Thoracic aorta (tissue), 2 donors: ENCODE measurements around the gene NPRL2. TPM values are rescaled to one million over a fixed set of nuclear protein-coding genes. Genes with fewer than 3 reads are reported as not detected.

ENCODE experiments used
- ATAC-seq: fragments of 150-250 bp; one replicate; pipeline ENCODE4 v1.8.0; 2017; ENCODE audit warnings: low read depth; ENCODE audit not compliant: insufficient number of reproducible peaks, low FRiP score
- DNase-seq: peaks from one replicate; pipeline ENCODE4 v3.0.0-alpha.2; 2020; ENCODE audit warnings: low spot score
- H3K27ac ChIP-seq, 2 donors: fragments of 200-600 bp; sonication (generic); 1 replicate in 1 of 2; 2 replicates in 1 of 2; pipeline ENCODE4 v1.5.1; 2016; ENCODE audit warnings: mild to moderate bottlenecking in 2 of 2, moderate library complexity in 2 of 2
- H3K27me3 ChIP-seq: fragments of 200-600 bp; sonication (generic); replicated peaks from 2 replicates; pipeline ENCODE4 v1.6.0; 2016; ENCODE audit warnings: mild to moderate bottlenecking; ENCODE audit not compliant: insufficient read depth
- H3K36me3 ChIP-seq: fragments of 200-600 bp; sonication (generic); one replicate; pipeline ENCODE4 v1.5.1; 2016
- H3K4me1 ChIP-seq, 2 donors: fragments of 200-600 bp; sonication (generic); 1 replicate in 1 of 2; 2 replicates in 1 of 2; pipeline versions ENCODE4 v1.5.1 to v1.6.0; 2016; ENCODE audit warnings: low read depth in 2 of 2, mild to moderate bottlenecking in 1 of 2; ENCODE audit not compliant: control insufficient read depth in 1 of 2
- H3K4me3 ChIP-seq: fragments of 200-600 bp; sonication (generic); 2 replicates; pipeline ENCODE4 v1.5.1; 2016; ENCODE audit warnings: mild to moderate bottlenecking
- H3K9me3 ChIP-seq: fragments of 200-600 bp; sonication (generic); 2 replicates; pipeline ENCODE4 v1.5.1; 2016
- CTCF ChIP-seq: fragments of 200-600 bp; sonication (generic); IDR thresholded peaks from one replicate; pipeline ENCODE4 v1.5.1; 2019; ENCODE audit warnings: antibody characterized with exemption
- total RNA-seq, 2 donors: library from RNA; depleted of rRNA; stranded (reverse); fragments of >200 nt; gene quantifications; one replicate each; pipeline versions ENCODE4 v1.1.0 to v1.2.3, GENCODE V29; 2016

Gene NPRL2
- total RNA-seq, 2 donors from 2014 or later = 15.4 to 21.0 TPM

DNA sequence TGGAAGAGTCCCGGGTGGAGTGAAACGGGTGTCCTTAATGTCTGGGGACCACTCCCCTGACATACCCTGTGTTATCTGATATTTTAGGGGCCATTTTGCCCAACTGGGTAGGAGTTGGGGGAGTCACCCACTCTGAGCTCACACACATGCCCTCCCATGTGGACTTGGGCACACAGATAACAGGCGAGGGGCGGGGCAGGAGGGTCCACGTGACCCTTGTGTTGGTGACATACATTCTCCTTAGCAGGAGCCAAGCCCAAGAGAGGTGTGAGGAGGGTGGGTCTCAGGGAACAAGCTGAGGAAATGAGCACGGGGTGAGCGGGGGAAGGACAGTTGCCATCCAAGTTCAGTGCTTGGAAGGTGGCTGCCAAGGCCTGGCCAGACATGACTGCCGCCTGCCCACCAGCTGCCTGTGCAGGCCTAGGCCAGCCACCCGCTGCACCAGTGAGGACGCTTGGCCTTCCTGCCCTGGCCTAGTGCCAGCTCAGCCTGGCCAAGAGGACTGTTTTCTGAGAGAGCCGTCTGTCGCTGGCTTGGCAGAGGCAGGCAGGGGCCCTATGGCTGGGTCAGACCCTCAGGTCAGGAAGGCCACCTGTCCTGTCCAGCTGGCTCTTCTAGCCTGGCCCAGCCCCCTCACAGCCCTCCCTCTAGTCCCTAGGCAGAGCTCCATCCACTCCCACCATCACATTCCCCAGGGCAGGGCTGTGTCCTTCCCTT lies 40.1 kb upstream of the NPRL2 start:
- H3K4me1 ChIP-seq = peaks cover 10 to 34% of the 10 kb centered on the region in 2 donors
- peak; percentile 21 for ATAC-seq
- H3K27ac ChIP-seq = peak overlapping the region; percentile 63 to 64
- no peaks in the 10 kb centered on the region for H3K36me3 ChIP-seq
- H3K27me3 ChIP-seq = no peaks in the 10 kb centered on the region
- H3K9me3 ChIP-seq = no peaks in the 10 kb centered on the region
- DNase-seq = no peak
- no peak overlapping the region for H3K4me3 ChIP-seq
- TF ChIP-seq CTCF = no peak

DNA sequence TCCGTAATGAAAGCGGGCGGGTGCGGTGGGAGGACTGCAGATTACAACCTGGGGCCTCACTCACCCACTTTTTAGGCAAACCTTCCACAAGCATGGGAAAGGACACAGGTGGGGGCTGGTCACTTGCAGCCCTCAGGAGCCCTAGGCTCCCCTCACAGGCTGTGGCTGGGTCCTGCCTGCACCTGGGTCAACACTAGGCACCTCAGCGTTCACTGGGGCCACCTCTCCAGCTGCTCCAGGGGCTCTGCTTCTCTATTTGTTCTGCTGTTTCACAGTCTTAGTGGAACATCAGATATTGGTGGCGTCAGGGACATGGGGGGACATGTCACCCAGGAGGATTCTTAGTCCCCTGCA lies 38.8 kb upstream of the NPRL2 start:
- no peak overlapping the region for H3K27ac ChIP-seq
- H3K4me1 ChIP-seq = peaks cover 10 to 34% of the 10 kb centered on the region in 2 donors
- no peak for ATAC-seq
- H3K4me3 ChIP-seq = no peak overlapping the region
- no peaks in the 10 kb centered on the region for H3K36me3 ChIP-seq
- no peak for DNase-seq
- no peak for TF ChIP-seq CTCF
- no peaks in the 10 kb centered on the region for H3K9me3 ChIP-seq
- H3K27me3 ChIP-seq = no peaks in the 10 kb centered on the region

DNA sequence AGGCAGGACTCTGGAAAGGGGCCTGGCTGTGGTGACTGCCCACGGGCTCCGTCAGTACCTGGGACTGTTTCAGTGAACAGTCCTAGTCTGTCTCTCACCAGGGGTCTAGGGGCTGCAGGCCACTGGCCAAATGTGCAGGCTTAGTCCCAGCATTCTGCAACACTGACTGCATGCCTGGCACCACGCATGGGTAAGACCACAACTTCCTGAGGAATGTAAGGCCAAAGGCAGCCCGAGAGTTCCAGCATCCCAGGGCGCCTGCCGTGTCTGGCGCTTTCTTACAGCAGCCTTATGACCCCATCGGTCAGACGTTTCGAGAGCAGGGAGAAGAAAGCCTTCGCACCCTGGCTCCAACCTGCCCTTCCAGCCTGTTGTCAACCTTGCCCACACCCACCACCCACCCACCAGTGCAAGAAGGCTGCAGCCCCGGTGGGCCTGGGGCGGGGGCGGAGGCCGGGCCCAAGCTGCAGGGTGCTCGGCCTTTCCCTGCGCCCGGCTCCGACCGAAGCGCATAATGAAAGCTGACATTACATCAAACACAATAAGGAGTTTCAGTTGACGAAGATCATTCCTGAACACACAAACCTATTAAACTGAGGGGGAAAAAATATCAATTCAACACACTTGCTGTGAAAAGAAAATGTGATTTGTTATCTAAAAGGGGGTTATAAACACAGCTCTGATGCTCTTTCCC lies 38.3 kb upstream of the NPRL2 start:
- no peaks in the 10 kb centered on the region for H3K27me3 ChIP-seq
- H3K9me3 ChIP-seq = no peaks in the 10 kb centered on the region
- H3K4me3 ChIP-seq = no peak overlapping the region
- DNase-seq (no peak), ATAC-seq (no peak)
- H3K27ac ChIP-seq = no peak overlapping the region
- no peaks in the 10 kb centered on the region for H3K36me3 ChIP-seq
- H3K4me1 ChIP-seq = peaks cover 10 to 34% of the 10 kb centered on the region in 2 donors
- no peak for TF ChIP-seq CTCF

GRCh38 chr3:50388016-50388719 lies 37.6 kb upstream of the NPRL2 start:
- ATAC-seq (no peak), DNase-seq (no peak)
- peaks cover 10 to 39% of the 10 kb centered on the region in 2 donors for H3K4me1 ChIP-seq
- no peaks in the 10 kb centered on the region for H3K9me3 ChIP-seq
- H3K27me3 ChIP-seq = no peaks in the 10 kb centered on the region
- no peak overlapping the region for H3K27ac ChIP-seq
- no peaks in the 10 kb centered on the region for H3K36me3 ChIP-seq
- H3K4me3 ChIP-seq = no peak overlapping the region
- TF ChIP-seq CTCF = no peak

GRCh38 chr3:50385754-50386153 lies 35.2 kb upstream of the NPRL2 start:
- Histone ChIP-seq H3K4me1 (peaks cover 7 to 32% of the 10 kb centered on the region in 2 donors), H3K36me3 (no peaks in the 10 kb centered on the region), H3K27ac (no peak overlapping the region), H3K27me3 (no peaks in the 10 kb centered on the region), H3K4me3 (no peak overlapping the region), H3K9me3 (no peaks in the 10 kb centered on the region)
- DNase-seq = no peak
- no peak for TF ChIP-seq CTCF
- ATAC-seq = no peak
